ENCODE results near the gene ZFYVE27.

Gene ZFYVE27

GRCh38 chr10:97800474-97800873, 63.5 kb downstream of the ZFYVE27 start:
- TF ChIP-seq ZFX (IDR thresholded peaks at IDR 0.05; ENCODE audit: borderline replicate concordance) = no peak
- TF ChIP-seq, protein P1, sequence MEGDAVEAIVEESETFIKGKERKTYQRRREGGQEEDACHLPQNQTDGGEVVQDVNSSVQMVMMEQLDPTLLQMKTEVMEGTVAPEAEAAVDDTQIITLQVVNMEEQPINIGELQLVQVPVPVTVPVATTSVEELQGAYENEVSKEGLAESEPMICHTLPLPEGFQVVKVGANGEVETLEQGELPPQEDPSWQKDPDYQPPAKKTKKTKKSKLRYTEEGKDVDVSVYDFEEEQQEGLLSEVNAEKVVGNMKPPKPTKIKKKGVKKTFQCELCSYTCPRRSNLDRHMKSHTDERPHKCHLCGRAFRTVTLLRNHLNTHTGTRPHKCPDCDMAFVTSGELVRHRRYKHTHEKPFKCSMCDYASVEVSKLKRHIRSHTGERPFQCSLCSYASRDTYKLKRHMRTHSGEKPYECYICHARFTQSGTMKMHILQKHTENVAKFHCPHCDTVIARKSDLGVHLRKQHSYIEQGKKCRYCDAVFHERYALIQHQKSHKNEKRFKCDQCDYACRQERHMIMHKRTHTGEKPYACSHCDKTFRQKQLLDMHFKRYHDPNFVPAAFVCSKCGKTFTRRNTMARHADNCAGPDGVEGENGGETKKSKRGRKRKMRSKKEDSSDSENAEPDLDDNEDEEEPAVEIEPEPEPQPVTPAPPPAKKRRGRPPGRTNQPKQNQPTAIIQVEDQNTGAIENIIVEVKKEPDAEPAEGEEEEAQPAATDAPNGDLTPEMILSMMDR (IDR thresholded peaks at IDR 0.05) = no peak
- H3K27ac ChIP-seq = no peak overlapping the region

DNA sequence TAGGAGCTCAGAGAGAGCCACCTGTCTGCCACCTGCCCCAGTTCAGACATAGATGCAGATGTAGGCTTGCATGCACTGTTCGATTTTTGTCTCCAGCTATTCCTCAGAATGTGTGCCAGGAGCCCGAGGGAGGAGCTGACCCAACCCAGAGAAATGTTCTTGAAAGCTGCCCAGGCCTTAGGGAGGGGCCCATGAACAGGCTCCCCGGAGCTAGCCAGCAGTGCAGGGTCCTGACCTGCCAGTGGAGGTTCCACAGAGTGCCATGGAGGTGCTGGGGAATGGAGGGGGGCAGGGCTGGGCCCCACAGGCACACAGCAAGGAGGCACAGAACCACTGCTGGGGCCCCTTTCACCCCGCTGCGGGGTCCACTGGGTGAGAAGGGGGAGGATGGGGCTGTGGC, 64.5 kb downstream of the ZFYVE27 start:
- no peak overlapping the region for H3K27ac ChIP-seq
- TF ChIP-seq, protein P1 (IDR thresholded peaks at IDR 0.05) = no peak

DNA sequence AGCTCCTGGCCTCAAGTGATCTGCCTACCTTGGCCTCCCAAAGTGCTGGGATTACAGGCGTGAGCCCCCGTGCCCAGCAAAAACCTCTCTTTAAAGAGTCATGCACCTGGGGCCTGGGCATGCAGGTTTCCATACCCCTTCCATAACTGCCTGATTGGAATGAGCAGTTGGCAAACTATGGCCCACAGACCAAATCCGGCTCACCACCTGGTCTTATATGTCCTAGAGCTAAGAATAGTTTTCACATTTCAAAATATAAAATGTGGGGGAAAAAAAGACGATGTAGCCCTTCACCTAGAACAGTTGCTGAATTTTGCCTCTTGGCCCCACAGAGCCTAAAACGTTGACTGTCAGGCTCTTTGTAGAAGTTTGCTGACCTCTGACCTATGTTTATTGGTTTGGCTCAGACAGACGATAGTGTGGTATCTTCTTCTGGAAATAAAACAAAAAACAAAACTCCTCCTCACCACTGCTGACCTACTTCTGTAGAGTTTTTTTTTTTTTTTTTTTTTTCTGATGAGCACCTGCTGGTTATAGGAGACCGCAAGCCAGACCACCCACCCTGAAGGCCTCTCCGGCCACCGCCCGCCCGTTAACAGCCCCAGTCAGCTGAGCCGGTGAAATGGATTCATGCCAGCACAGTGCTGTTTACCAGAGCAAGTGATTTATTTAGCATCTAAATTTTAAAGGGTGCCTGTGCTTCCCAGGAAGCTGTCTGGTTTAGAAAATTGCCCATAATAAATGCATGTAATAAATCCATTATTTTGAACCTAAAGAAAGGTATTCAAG, 68.4 kb downstream of the ZFYVE27 start:
- TF ChIP-seq ZFX (IDR thresholded peaks at IDR 0.05; ENCODE audit: borderline replicate concordance) = no peak
- TF ChIP-seq, protein P1 (IDR thresholded peaks at IDR 0.05) = no peak
- H3K27ac ChIP-seq = no peak overlapping the region

GRCh38 chr10:97805949-97806348, 69.0 kb downstream of the ZFYVE27 start:
- TF ChIP-seq ZFX (IDR thresholded peaks at IDR 0.05; ENCODE audit: borderline replicate concordance) = no peak
- TF ChIP-seq, protein P1 (IDR thresholded peaks at IDR 0.05) = no peak
- no peak overlapping the region for H3K27ac ChIP-seq

- TF ChIP-seq, protein P1 (IDR thresholded peaks at IDR 0.05) = no peak
- TF ChIP-seq ZFX (IDR thresholded peaks at IDR 0.05; ENCODE audit: borderline replicate concordance) = no peak
- no peak overlapping the region for H3K27ac ChIP-seq
Measured at GRCh38 chr10:97810446-97810845, 73.5 kb downstream of the ZFYVE27 start.
